GM18861 (cell line): ENCODE data around the gene LILRA1.
"Not testable (repeated sequence)": the region's sequence is repeated elsewhere in the genome, so short reads cannot be mapped to it uniquely, and the experiment has no call there.

Experiments used
- ATAC-seq: cut with Tn5 transposase; IDR thresholded peaks from one replicate; pipeline ENCODE4 v1.9.1; 2021; ENCODE audit not compliant: unreplicated experiment

The LILRA1 gene

GRCh38 chr19:54576411-54576976 lies 16.9 kb upstream of the LILRA1 start:
- ATAC-seq = no peak

- no peak for ATAC-seq
Observed at GRCh38 chr19:54577334-54577733, 16.1 kb upstream of the LILRA1 start.

- not testable (repeated sequence) for ATAC-seq
Observed at GRCh38 chr19:54578268-54578667, 15.2 kb upstream of the LILRA1 start.

- ATAC-seq = no peak
Observed at GRCh38 chr19:54586397-54586796, 7.0 kb upstream of the LILRA1 start.

GRCh38 chr19:54587026-54587425 lies 6.4 kb upstream of the LILRA1 start:
- ATAC-seq = no peak

GRCh38 chr19:54593931-54594626 lies 647 bp downstream of the LILRA1 start:
- ATAC-seq = not testable (repeated sequence)

- ATAC-seq = no peak
Observed at GRCh38 chr19:54594737-54595136, 1.3 kb downstream of the LILRA1 start.

- ATAC-seq = not testable (repeated sequence)
Observed at GRCh38 chr19:54595680-54596436, 2.4 kb downstream of the LILRA1 start.

GRCh38 chr19:54600212-54600611 lies 6.8 kb downstream of the LILRA1 start:
- ATAC-seq = no peak

- no peak for ATAC-seq
Observed at GRCh38 chr19:54606230-54606629, 12.8 kb downstream of the LILRA1 start.

GRCh38 chr19:54606891-54607784 lies 13.7 kb downstream of the LILRA1 start:
- peak; percentile 52 for ATAC-seq

GRCh38 chr19:54607785-54608150 lies 14.3 kb downstream of the LILRA1 start:
- ATAC-seq = no peak

GRCh38 chr19:54608205-54608604 lies 14.8 kb downstream of the LILRA1 start:
- ATAC-seq = no peak

GRCh38 chr19:54608792-54609191 lies 15.4 kb downstream of the LILRA1 start:
- no peak for ATAC-seq

GRCh38 chr19:54609356-54609791 lies 15.9 kb downstream of the LILRA1 start:
- no peak for ATAC-seq

- no peak for ATAC-seq
Observed at GRCh38 chr19:54612428-54612827, 19.0 kb downstream of the LILRA1 start.

GRCh38 chr19:54614726-54615125 lies 21.3 kb downstream of the LILRA1 start:
- ATAC-seq = no peak

GRCh38 chr19:54616057-54616456 lies 22.6 kb downstream of the LILRA1 start:
- ATAC-seq = no peak

GRCh38 chr19:54616821-54617560 lies 23.6 kb downstream of the LILRA1 start:
- ATAC-seq = peak; percentile 64

GRCh38 chr19:54620464-54620863 lies 27.0 kb downstream of the LILRA1 start:
- no peak for ATAC-seq
